ENCODE measurements around the gene LRRC4C.

The LRRC4C gene

DNA sequence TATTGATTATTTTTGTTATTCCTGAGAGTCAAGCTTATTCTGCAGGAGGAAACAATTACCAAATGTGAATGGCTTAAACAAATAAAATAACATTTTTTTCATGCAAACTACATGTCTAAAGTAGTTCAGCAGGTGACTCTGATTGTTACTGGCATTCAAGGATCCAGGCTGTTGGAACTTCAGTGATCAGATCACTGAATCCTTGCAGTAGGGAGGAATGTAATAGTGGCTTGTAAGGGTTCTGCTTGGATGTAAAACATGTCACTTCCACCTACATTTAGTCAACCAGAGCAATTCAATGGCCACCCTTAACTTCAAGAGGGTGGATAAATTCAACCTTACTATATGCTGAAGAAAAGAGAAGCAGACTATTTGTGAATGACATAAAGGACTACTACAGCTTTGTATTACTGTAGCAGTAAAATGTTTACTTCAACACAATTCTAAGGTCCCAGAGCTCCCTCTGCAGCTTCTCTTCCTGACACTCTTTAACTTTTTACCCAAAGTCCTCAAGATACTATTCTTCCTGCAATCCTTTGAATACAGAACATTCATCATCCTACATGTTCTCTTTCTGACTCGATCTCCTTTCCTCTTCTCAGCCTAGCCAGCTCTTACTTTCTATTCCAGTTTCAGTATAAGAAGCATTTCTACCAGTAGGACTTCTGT, 284.0 kb downstream of the LRRC4C start:
- in situ Hi-C loops (cut with MboI; ENCODE audit: low sequenced_read_pairs), result loop anchor here (25.0 kb wide), 1 partner anchor 863 kb away; no protein-coding TSS in a partner anchor
- peak in 1 of 2 experiments; percentile 13 for DNase-seq (ENCODE audit: low spot score in 2 of 2)
- no peaks in the 10 kb centered on the region for H3K36me3 ChIP-seq (replicated peaks)
- no peaks in the 10 kb centered on the region for H3K27me3 ChIP-seq (ENCODE audit: low read depth)
- H3K4me3 ChIP-seq, result no peak overlapping the region
- no peaks in the 10 kb centered on the region for H3K4me1 ChIP-seq
- no peaks in the 10 kb centered on the region for H3K9me3 ChIP-seq

GRCh38 chr11:41146326-41146725, 313.1 kb downstream of the LRRC4C start:
- no peak for DNase-seq (ENCODE audit: low spot score in 2 of 2)
- Histone ChIP-seq H3K4me3 (no peak overlapping the region), H3K9me3 (no peaks in the 10 kb centered on the region), H3K4me1 (peaks cover 27% of the 10 kb centered on the region), H3K27me3 (ENCODE audit: low read depth) (no peaks in the 10 kb centered on the region), H3K36me3 (replicated peaks) (no peaks in the 10 kb centered on the region)
- in situ Hi-C loops (cut with MboI; ENCODE audit: low sequenced_read_pairs), result no loop called here

- no peak overlapping the region for H3K4me3 ChIP-seq
- H3K9me3 ChIP-seq, result no peaks in the 10 kb centered on the region
- in situ Hi-C loops (cut with MboI; ENCODE audit: low sequenced_read_pairs), result no loop called here
- no peaks in the 10 kb centered on the region for H3K27me3 ChIP-seq (ENCODE audit: low read depth)
- no peak for DNase-seq (ENCODE audit: low spot score in 2 of 2)
- H3K36me3 ChIP-seq (replicated peaks), result no peaks in the 10 kb centered on the region
- peaks cover 27% of the 10 kb centered on the region for H3K4me1 ChIP-seq
Measured at GRCh38 chr11:41145420-41145819, 314.0 kb downstream of the LRRC4C start.

DNA sequence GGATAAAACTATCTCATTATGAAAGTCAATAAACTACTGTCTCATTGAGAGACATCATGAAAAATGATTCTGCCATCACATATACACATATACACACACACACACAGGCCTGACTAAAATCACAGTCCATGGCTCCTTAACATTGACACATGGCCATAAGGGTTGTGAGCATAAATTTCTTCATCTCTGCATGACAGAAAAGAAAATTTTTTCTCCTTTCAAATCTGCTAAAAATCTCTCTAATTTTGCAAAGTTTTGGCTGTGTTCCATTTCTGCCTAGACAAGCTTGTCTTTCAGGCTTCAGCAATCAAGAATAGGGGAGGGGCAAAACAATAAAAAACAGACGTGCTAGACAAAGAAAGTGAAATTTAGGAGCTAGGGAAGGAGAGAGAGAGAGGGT, 324.5 kb downstream of the LRRC4C start:
- no peaks in the 10 kb centered on the region for H3K4me1 ChIP-seq
- H3K4me3 ChIP-seq, result no peak overlapping the region
- no peak for DNase-seq (ENCODE audit: low spot score in 2 of 2)
- no peaks in the 10 kb centered on the region for H3K27me3 ChIP-seq (ENCODE audit: low read depth)
- no peaks in the 10 kb centered on the region for H3K36me3 ChIP-seq (replicated peaks)
- no peaks in the 10 kb centered on the region for H3K9me3 ChIP-seq
- in situ Hi-C loops (cut with MboI; ENCODE audit: low sequenced_read_pairs), result no loop called here

DNA sequence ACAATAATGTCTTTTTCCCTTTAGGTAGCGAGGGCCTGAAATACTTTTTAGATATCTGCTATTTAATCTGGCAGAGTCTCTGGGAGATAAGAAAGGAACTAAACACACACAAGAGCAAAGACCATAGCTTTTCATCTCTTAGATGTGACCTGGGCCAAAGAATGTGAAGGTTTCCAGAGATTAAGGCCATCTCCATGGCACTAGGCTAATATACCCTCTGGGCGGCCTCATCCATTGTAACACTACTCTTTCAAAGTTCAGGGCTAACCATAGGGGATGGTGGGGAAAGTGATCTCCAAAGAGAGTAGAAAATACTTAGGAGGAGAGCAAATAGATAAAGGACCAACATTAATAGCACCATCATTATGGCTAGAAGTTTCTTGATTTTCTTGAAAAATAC, 326.4 kb downstream of the LRRC4C start:
- H3K4me1 ChIP-seq, result no peaks in the 10 kb centered on the region
- DNase-seq (ENCODE audit: low spot score in 2 of 2), result no peak
- H3K27me3 ChIP-seq (ENCODE audit: low read depth), result no peaks in the 10 kb centered on the region
- no peaks in the 10 kb centered on the region for H3K36me3 ChIP-seq (replicated peaks)
- in situ Hi-C loops (cut with MboI; ENCODE audit: low sequenced_read_pairs), result no loop called here
- no peaks in the 10 kb centered on the region for H3K9me3 ChIP-seq
- no peak overlapping the region for H3K4me3 ChIP-seq

GRCh38 chr11:41121600-41121999, 337.9 kb downstream of the LRRC4C start:
- H3K4me3 ChIP-seq, result no peak overlapping the region
- in situ Hi-C loops (cut with MboI; ENCODE audit: low sequenced_read_pairs), result no loop called here

DNA sequence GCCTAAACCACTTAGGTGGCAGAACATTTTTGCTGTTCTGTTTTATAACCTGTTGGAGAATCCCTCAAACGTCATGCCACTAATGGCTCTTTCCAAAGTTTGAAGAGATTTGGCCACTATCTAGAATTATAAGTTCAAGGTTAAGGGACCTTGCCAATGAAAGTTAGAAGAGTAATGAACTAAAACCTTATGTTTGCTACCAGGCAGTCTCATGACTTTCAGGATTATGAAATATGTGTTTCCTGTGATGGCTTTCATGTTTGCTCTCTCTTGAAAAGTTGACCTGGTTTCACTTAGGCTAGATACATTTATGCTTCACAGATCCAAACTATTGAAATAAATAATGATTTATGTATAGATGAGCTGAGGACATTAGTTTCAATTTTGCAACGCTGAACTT, 340.0 kb downstream of the LRRC4C start:
- Histone ChIP-seq H3K4me1 (peaks cover 10% of the 10 kb centered on the region), H3K36me3 (replicated peaks) (no peaks in the 10 kb centered on the region), H3K27me3 (ENCODE audit: low read depth) (no peaks in the 10 kb centered on the region), H3K4me3 (no peak overlapping the region), H3K9me3 (no peaks in the 10 kb centered on the region)
- in situ Hi-C loops (cut with MboI; ENCODE audit: low sequenced_read_pairs), result no loop called here
- DNase-seq (ENCODE audit: low spot score in 2 of 2), result no peak

More at GRCh38 chr11:41121600-41121999, 337.9 kb downstream of the LRRC4C start:
- no peaks in the 10 kb centered on the region for H3K36me3 ChIP-seq (replicated peaks)
- no peak for DNase-seq (ENCODE audit: low spot score in 2 of 2)
- no peaks in the 10 kb centered on the region; the same call in 1 of the 2 replicates for H3K4me1 ChIP-seq
- no peaks in the 10 kb centered on the region for H3K9me3 ChIP-seq
- H3K27me3 ChIP-seq (ENCODE audit: low read depth), result no peaks in the 10 kb centered on the region

DNA sequence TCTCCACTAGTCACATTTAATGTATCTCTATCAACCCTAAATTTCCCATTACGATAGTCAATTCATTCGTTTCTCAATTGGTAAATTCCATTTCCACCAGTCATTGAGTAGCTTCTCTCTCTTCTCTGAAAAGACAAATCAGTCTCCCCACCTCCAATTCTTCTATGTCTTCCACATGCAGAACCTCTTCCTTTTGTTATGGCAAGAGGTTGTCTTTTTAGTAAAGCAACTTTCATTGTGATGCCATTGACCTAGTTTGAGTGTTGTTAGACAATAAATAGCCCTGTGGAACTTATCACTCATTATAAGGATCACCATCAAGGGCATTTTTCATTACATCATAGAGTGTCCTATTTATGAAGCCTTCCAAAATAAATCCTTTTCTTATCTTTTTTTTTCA, 340.9 kb downstream of the LRRC4C start:
- Histone ChIP-seq H3K4me1 (peaks cover 14% of the 10 kb centered on the region), H3K9me3 (no peaks in the 10 kb centered on the region), H3K27me3 (ENCODE audit: low read depth) (no peaks in the 10 kb centered on the region), H3K4me3 (no peak overlapping the region), H3K36me3 (replicated peaks) (no peaks in the 10 kb centered on the region)
- in situ Hi-C loops (cut with MboI; ENCODE audit: low sequenced_read_pairs), result no loop called here
- no peak for DNase-seq (ENCODE audit: low spot score in 2 of 2)

DNA sequence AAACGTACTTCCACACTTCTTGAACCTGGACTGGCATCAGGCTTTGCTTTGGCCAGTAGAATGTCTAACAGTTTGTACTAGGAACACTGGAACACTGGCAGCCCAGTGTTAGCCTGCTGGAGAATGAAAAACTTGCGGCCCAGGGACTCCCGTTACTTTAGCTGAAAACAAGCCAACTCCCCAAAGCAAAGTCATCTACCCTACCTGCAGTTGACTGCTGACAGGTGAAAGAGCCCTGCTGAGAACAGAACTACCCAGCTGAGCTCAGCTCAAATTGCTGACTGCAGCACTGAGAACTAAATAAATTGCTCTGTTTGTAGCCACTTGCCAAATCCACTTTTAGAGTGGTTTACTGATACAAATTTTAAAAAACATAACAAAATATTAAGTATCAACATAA, 342.5 kb downstream of the LRRC4C start:
- Histone ChIP-seq H3K36me3 (replicated peaks) (no peaks in the 10 kb centered on the region), H3K27me3 (ENCODE audit: low read depth) (no peaks in the 10 kb centered on the region), H3K4me1 (peaks cover 14% of the 10 kb centered on the region), H3K4me3 (no peak overlapping the region), H3K9me3 (no peaks in the 10 kb centered on the region)
- in situ Hi-C loops (cut with MboI; ENCODE audit: low sequenced_read_pairs), result no loop called here
- DNase-seq (ENCODE audit: low spot score in 2 of 2), result no peak

DNA sequence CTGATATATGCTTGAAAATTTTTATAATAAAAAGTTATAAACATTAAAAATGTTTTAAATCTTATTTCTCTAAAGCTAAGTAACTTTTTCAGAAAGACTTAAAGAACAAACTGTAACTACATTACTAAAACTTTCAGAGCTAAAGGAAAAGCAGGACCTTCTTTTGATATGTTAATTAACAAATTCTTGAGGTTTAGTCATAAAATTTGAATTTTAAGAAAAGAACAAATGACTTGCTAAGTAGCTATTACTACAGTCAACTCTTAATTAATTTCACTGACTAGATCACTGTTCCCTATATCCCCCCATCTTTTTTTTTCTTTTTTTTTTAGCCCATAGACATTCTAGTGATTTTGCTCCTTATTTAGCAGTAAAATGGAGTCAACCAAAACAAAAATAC, 344.4 kb downstream of the LRRC4C start:
- in situ Hi-C loops (cut with MboI; ENCODE audit: low sequenced_read_pairs), result no loop called here
- no peak overlapping the region for H3K4me3 ChIP-seq
- no peaks in the 10 kb centered on the region for H3K27me3 ChIP-seq (ENCODE audit: low read depth)
- H3K4me1 ChIP-seq, result peaks cover 14% of the 10 kb centered on the region
- no peaks in the 10 kb centered on the region for H3K9me3 ChIP-seq
- no peaks in the 10 kb centered on the region for H3K36me3 ChIP-seq (replicated peaks)
- DNase-seq (ENCODE audit: low spot score in 2 of 2), result peak in 1 of 2 experiments; percentile 82

DNA sequence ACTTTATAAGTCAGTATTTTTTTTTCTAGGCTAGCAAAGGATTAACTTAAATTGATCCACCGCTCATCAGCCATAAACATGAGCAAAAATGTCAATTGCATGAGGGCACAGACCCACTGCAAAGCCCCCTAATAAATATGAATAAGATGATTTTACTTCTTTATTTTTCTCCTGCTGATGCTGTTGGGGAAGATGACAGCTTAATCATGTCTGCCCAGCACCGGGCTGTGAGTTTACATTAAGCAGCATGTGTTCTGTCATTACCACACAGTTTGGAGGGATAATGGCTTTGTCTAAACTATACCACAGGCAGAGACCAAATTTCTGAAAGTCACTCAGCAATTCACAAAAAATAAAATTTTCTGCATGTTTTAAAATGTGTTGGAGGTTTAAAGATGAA, 346.3 kb downstream of the LRRC4C start:
- H3K4me1 ChIP-seq, result peaks cover 14% of the 10 kb centered on the region
- no peaks in the 10 kb centered on the region for H3K27me3 ChIP-seq (ENCODE audit: low read depth)
- no peak for DNase-seq (ENCODE audit: low spot score in 2 of 2)
- no peaks in the 10 kb centered on the region for H3K9me3 ChIP-seq
- in situ Hi-C loops (cut with MboI; ENCODE audit: low sequenced_read_pairs), result no loop called here
- H3K36me3 ChIP-seq (replicated peaks), result no peaks in the 10 kb centered on the region
- H3K4me3 ChIP-seq, result no peak overlapping the region

- peaks cover 11% of the 10 kb centered on the region for H3K4me1 ChIP-seq
- H3K36me3 ChIP-seq (replicated peaks), result no peaks in the 10 kb centered on the region
- no peaks in the 10 kb centered on the region for H3K27me3 ChIP-seq (ENCODE audit: low read depth)
- no peak overlapping the region for H3K4me3 ChIP-seq
- no peaks in the 10 kb centered on the region for H3K9me3 ChIP-seq
- in situ Hi-C loops (cut with MboI; ENCODE audit: low sequenced_read_pairs), result no loop called here
- DNase-seq (ENCODE audit: low spot score in 2 of 2), result no peak
Measured at GRCh38 chr11:41110527-41110926, 348.9 kb downstream of the LRRC4C start.

DNA sequence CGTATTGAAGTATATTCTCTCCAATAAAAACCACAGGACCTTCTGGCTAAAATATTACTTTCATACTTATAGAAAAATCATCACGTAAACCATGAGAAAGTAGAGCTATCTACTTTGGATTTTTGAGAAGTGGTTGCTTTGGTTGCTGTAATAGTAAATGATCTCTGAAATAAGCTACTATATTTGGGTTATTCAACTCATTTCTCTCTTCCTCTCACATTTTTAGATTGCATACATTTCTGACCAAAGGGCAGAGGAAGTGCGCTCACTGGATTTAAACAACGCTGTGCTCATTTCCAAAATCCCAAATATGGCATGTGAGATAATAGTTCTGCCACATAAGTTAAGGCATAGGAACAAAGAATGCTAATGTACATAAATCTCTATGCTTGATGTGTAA, 357.0 kb downstream of the LRRC4C start:
- no peak for DNase-seq (ENCODE audit: low spot score in 2 of 2)
- H3K4me1 ChIP-seq, result no peaks in the 10 kb centered on the region
- no peaks in the 10 kb centered on the region for H3K36me3 ChIP-seq (replicated peaks)
- H3K9me3 ChIP-seq, result no peaks in the 10 kb centered on the region
- in situ Hi-C loops (cut with MboI; ENCODE audit: low sequenced_read_pairs), result no loop called here
- no peaks in the 10 kb centered on the region for H3K27me3 ChIP-seq (ENCODE audit: low read depth)
- H3K4me3 ChIP-seq, result no peak overlapping the region

GRCh38 chr11:41099654-41100053, 359.8 kb downstream of the LRRC4C start:
- H3K27me3 ChIP-seq (ENCODE audit: low read depth), result no peaks in the 10 kb centered on the region
- no peaks in the 10 kb centered on the region for H3K36me3 ChIP-seq (replicated peaks)
- no peak for DNase-seq (ENCODE audit: low spot score in 2 of 2)
- in situ Hi-C loops (cut with MboI; ENCODE audit: low sequenced_read_pairs), result no loop called here
- H3K9me3 ChIP-seq, result no peaks in the 10 kb centered on the region
- H3K4me3 ChIP-seq, result no peak overlapping the region
- no peaks in the 10 kb centered on the region for H3K4me1 ChIP-seq

- in situ Hi-C loops (cut with MboI; ENCODE audit: low sequenced_read_pairs), result no loop called here
- Histone ChIP-seq H3K4me3 (no peak overlapping the region), H3K4me1 (peaks cover 16% of the 10 kb centered on the region), H3K27me3 (ENCODE audit: low read depth) (no peaks in the 10 kb centered on the region), H3K36me3 (replicated peaks) (no peaks in the 10 kb centered on the region), H3K9me3 (no peaks in the 10 kb centered on the region)
- DNase-seq (ENCODE audit: low spot score in 2 of 2), result no peak
Measured at GRCh38 chr11:41085123-41085522, 374.3 kb downstream of the LRRC4C start.
